ENCODE data around the gene TTC6.

TTC6 gene

DNA sequence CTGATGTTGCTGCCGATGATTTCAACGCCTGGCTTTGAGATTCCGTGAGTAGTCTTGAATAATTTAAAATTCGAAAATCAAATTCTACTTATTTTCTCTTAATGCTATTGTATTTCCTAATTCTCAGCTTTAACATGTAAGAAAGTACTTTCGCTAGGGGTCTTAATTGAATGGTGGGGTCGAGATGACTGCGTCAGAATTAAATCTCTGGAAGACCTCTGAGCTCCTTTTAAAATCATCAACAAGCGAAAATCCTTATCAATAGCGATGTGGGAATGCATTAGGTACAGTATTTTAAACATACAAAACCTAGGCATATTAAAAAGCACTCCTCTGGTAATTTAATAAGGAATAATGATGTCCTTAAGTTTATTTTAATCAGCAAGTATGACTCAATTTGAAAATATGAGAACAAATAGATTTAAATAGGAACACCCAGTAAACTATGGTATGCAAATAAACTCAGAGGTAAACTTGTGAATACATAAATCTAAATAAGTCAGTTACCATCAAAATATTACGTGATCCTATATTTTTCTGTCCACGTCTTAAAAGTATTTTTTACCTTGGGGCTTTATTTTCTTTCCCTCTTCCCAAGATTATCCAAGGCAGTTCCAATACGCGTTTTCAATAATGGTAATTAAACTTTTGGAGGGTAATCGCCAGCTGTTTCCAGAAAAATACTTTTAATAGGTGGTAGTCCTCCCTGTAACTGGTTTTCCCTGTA is 1.8 kb upstream of the TTC6 start:
- peak in 1 of 3 donors; percentile 3 for DNase-seq
- Histone ChIP-seq H3K4me3 (ENCODE audit: control insufficient read depth in 1 of 7, extremely low read depth in 1 of 7, insufficient read depth in 4 of 7, low read depth in 2 of 7, low read length in 6 of 7) (peak overlapping the region in 2 of 7 experiments; percentile 63 to 69), H3K4me1 (ENCODE audit: control extremely low read depth in 1 of 4, control insufficient read depth in 4 of 4, insufficient read depth in 4 of 4, low read length in 3 of 4) (peaks cover 0 to 29% (median 25%) of the 10 kb centered on the region in 4 experiments), H3K27me3 (replicated peaks in 2 of 5; ENCODE audit: control insufficient read depth in 4 of 5, insufficient read depth in 5 of 5, low read length in 4 of 5) (peaks cover 23 to 97% (median 55%) of the 10 kb centered on the region in 5 experiments), H3K9me3 (ENCODE audit: control extremely low read depth in 1 of 5, control insufficient read depth in 4 of 5, insufficient read depth in 2 of 5, low read depth in 1 of 5, low read length in 4 of 5) (peaks cover 0 to 7% (median 4%) of the 10 kb centered on the region in 5 experiments), H3K27ac (ENCODE audit: insufficient read depth in 1 of 2, low read depth in 1 of 2, low read length in 2 of 2, poor library complexity in 1 of 2, severe bottlenecking in 2 of 2) (no peak overlapping the region), H3K36me3 (ENCODE audit: control insufficient read depth in 4 of 4, insufficient read depth in 4 of 4, low read length in 3 of 4) (no peaks in the 10 kb centered on the region)
- 0% methylated on average over 2 of the region's 14 CpGs for WGBS (ENCODE audit: insufficient coverage)
- ChIA-PET POLR2A (no interaction called here), CTCF (interaction anchor here (1.2 to 1.7 kb wide), 2 partner anchors 9 to 347 kb away, joined by 4 to 7 read pairs; no protein-coding TSS in a partner anchor)

DNA sequence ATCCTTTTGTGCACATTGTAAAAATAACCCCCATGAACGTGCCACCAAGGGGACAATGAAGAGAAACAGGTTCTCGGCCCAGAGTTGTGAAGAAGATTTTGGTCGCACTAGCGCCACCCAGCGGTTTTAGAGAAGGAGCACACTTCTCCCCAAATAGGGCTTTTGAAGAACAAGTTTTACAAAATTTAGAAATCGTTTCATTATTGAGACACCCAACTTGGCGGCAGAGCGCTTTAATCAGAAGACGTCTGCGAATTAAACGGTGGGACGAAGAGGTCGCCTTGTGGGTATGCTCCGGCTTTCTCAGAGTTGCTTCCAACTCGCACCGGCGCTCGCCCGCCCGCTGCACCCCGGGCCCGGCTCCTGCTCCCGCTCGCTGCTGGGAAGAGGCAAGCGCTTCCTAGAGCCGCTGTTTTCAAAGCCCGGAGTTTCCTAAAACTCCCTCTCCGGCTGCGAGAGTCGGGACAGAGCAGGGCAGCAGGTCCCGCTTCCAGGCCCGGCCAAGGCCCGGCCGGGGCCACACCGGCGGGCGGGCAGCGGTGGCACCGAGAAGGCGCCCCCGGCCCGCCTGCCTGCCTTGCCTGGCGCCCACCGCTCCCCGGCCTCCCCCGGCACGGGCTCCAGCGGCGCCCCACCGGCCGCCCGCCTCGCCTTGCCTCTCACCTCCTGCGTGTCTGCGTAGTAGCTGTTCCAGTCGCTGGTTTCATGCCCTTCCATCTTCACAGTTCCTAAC is 1.0 kb upstream of the TTC6 start:
- no peaks in the 10 kb centered on the region for H3K36me3 ChIP-seq (ENCODE audit: control insufficient read depth in 4 of 4, insufficient read depth in 4 of 4, low read length in 3 of 4)
- ChIA-PET POLR2A (no interaction called here), CTCF (interaction anchor here (1.0 to 1.7 kb wide), 2 partner anchors 347 to 348 kb away, joined by 4 to 7 read pairs; no protein-coding TSS in a partner anchor)
- 1% methylated on average over 40 of the region's 56 CpGs for WGBS (ENCODE audit: insufficient coverage)
- no peak overlapping the region for H3K27ac ChIP-seq (ENCODE audit: insufficient read depth in 1 of 2, low read depth in 1 of 2, low read length in 2 of 2, poor library complexity in 1 of 2, severe bottlenecking in 2 of 2)
- peaks cover 0 to 9% (median 2%) of the 10 kb centered on the region in 5 experiments for H3K9me3 ChIP-seq (ENCODE audit: control extremely low read depth in 1 of 5, control insufficient read depth in 4 of 5, insufficient read depth in 2 of 5, low read depth in 1 of 5, low read length in 4 of 5)
- H3K27me3 ChIP-seq (replicated peaks in 2 of 5; ENCODE audit: control insufficient read depth in 4 of 5, insufficient read depth in 5 of 5, low read length in 4 of 5), result peaks cover 22 to 97% (median 53%) of the 10 kb centered on the region in 5 experiments
- peak overlapping the region in 6 of 7 experiments; percentile 25 to 69 (median 48) for H3K4me3 ChIP-seq (ENCODE audit: control insufficient read depth in 1 of 7, extremely low read depth in 1 of 7, insufficient read depth in 4 of 7, low read depth in 2 of 7, low read length in 6 of 7)
- peak; percentile 87 to 94 (median 90) for DNase-seq
- peaks cover 0 to 32% (median 28%) of the 10 kb centered on the region in 4 experiments for H3K4me1 ChIP-seq (ENCODE audit: control extremely low read depth in 1 of 4, control insufficient read depth in 4 of 4, insufficient read depth in 4 of 4, low read length in 3 of 4)

DNA sequence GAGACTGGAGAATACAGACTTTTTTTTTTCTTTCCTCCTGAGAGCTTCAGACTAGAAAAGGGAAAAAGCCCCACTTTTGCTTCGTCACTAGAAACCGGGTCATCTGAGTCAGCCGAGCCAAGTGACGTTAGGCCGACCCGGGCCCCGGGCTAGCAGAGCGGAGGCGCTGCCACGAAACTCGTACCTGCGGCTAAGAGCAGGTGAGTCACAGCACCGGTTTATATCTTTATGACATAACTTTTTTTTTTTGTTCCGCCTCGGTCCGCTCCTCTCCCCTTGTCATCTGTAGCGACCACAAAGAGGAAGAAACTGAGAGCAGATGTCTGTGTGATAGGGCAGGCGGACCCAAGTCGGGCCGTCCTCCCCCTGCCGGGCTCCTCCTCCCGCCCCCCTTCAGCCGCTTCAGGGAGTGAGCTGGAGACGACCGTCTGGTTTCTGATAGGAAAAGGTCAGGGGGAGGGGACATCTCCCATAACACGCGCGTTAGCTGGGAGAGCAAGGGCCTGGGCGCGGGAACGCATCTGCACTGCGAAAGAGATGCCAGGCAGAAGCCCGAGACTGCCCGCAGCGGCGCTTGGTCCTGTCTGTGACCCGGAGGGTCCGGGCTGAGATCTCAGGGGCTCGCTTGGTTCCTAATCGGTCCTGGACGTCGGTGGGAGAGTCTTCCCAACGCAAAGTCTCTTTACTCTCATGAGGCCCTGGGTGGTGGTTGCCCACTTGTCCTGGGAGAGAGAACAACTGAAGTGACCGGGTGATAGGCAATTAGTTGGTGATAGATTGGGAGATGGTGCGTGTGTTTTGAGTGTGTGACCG is 586 bp downstream of the TTC6 start:
- WGBS (ENCODE audit: insufficient coverage), result 4% methylated on average over 22 of the region's 46 CpGs
- peaks cover 23 to 100% (median 53%) of the 10 kb centered on the region in 5 experiments for H3K27me3 ChIP-seq (replicated peaks in 2 of 5; ENCODE audit: control insufficient read depth in 4 of 5, insufficient read depth in 5 of 5, low read length in 4 of 5)

DNA sequence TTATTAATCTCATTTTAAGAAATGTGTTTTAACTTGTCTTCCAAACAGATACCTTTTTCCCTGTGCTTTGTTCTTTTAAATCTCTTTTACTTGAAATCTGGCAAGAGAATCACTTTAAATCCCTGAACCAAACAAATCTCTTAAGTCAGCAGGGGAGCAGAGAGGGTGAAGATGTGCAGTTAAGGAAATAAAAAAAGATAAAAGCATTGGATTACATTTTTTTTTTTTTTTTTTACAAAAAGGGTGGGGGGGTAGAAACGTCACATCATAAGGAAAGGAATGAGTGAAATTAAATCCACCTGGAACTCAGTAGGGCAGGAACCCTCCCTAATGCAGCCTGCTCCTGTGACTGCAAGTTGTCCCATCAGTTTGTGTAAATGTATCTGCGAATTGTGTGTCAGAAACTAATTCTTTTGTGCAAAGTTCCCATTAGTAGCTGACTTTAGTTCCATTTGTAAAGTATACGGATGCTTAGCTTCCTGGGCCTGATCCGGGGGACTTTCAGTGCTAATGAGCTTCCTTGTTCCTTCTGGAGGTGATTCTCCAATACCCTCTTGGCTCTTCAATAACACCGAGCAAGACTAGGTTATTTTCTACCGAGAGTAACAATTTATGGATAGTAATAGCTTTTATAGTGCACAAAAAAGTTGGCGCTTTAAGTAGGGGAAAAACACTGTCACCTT is 1.5 kb downstream of the TTC6 start:
- POLR2A ChIA-PET, result no interaction called here
- H3K4me1 ChIP-seq (ENCODE audit: control extremely low read depth in 1 of 4, control insufficient read depth in 4 of 4, insufficient read depth in 4 of 4, low read length in 3 of 4), result peaks cover 0 to 40% (median 33%) of the 10 kb centered on the region in 4 experiments
- WGBS (ENCODE audit: insufficient coverage), result 0% methylated on average over 4 of the region's 7 CpGs
- H3K27ac ChIP-seq (ENCODE audit: insufficient read depth in 1 of 2, low read depth in 1 of 2, low read length in 2 of 2, poor library complexity in 1 of 2, severe bottlenecking in 2 of 2), result no peak overlapping the region
- peaks cover 26 to 100% (median 60%) of the 10 kb centered on the region in 5 experiments for H3K27me3 ChIP-seq (replicated peaks in 2 of 5; ENCODE audit: control insufficient read depth in 4 of 5, insufficient read depth in 5 of 5, low read length in 4 of 5)
- peaks cover 0 to 13% (median 4%) of the 10 kb centered on the region in 5 experiments for H3K9me3 ChIP-seq (ENCODE audit: control extremely low read depth in 1 of 5, control insufficient read depth in 4 of 5, insufficient read depth in 2 of 5, low read depth in 1 of 5, low read length in 4 of 5)
- H3K36me3 ChIP-seq (ENCODE audit: control insufficient read depth in 4 of 4, insufficient read depth in 4 of 4, low read length in 3 of 4), result no peaks in the 10 kb centered on the region
- peak in 1 of 3 donors; percentile 10 for DNase-seq
- CTCF ChIA-PET, result interaction anchor here (1.2 kb wide), 1 partner anchor 350 kb away, joined by 3 read pairs; no protein-coding TSS in a partner anchor
- H3K4me3 ChIP-seq (ENCODE audit: control insufficient read depth in 1 of 7, extremely low read depth in 1 of 7, insufficient read depth in 4 of 7, low read depth in 2 of 7, low read length in 6 of 7), result no peak overlapping the region

More for the DNA sequence above, 586 bp downstream of the TTC6 start:
- peaks cover 0 to 10% (median 2%) of the 10 kb centered on the region in 5 experiments for H3K9me3 ChIP-seq (ENCODE audit: control extremely low read depth in 1 of 5, control insufficient read depth in 4 of 5, insufficient read depth in 2 of 5, low read depth in 1 of 5, low read length in 4 of 5)
- H3K36me3 ChIP-seq (ENCODE audit: control insufficient read depth in 4 of 4, insufficient read depth in 4 of 4, low read length in 3 of 4), result no peaks in the 10 kb centered on the region
- DNase-seq, result peak; percentile 90 to 96 (median 96)
- CTCF ChIA-PET, result no interaction called here
- H3K4me1 ChIP-seq (ENCODE audit: control extremely low read depth in 1 of 4, control insufficient read depth in 4 of 4, insufficient read depth in 4 of 4, low read length in 3 of 4), result peaks cover 0 to 40% (median 34%) of the 10 kb centered on the region in 4 experiments
- H3K27ac ChIP-seq (ENCODE audit: insufficient read depth in 1 of 2, low read depth in 1 of 2, low read length in 2 of 2, poor library complexity in 1 of 2, severe bottlenecking in 2 of 2), result no peak overlapping the region
- POLR2A ChIA-PET, result no interaction called here
- peak overlapping the region in 5 of 7 experiments; percentile 2 to 69 (median 49) for H3K4me3 ChIP-seq (ENCODE audit: control insufficient read depth in 1 of 7, extremely low read depth in 1 of 7, insufficient read depth in 4 of 7, low read depth in 2 of 7, low read length in 6 of 7)

DNA sequence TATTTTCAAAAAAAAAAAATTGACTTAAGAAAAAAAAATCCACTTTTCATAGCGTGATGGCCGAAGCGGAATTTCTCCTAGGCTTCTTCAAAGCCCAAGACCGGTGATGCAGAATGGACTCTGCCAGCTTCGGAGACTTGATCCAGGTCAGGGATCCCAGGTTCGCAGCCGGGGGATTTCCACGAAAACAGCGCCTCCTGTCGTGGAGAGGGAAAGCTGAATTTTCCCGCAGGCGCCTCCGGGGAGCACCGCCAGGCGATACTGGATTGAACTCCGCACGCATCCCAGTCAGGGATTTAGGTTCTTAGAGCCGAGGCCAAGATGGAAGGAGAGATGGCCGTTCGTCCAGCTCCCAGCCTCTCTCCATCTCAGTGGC is 2.1 kb downstream of the TTC6 start:
- Histone ChIP-seq H3K4me1 (ENCODE audit: control extremely low read depth in 1 of 4, control insufficient read depth in 4 of 4, insufficient read depth in 4 of 4, low read length in 3 of 4) (peaks cover 0 to 40% (median 32%) of the 10 kb centered on the region in 4 experiments), H3K9me3 (ENCODE audit: control extremely low read depth in 1 of 5, control insufficient read depth in 4 of 5, insufficient read depth in 2 of 5, low read depth in 1 of 5, low read length in 4 of 5) (peaks cover 0 to 13% (median 4%) of the 10 kb centered on the region in 5 experiments), H3K27me3 (replicated peaks in 2 of 5; ENCODE audit: control insufficient read depth in 4 of 5, insufficient read depth in 5 of 5, low read length in 4 of 5) (peaks cover 26 to 100% (median 61%) of the 10 kb centered on the region in 5 experiments), H3K27ac (ENCODE audit: insufficient read depth in 1 of 2, low read depth in 1 of 2, low read length in 2 of 2, poor library complexity in 1 of 2, severe bottlenecking in 2 of 2) (no peak overlapping the region), H3K4me3 (ENCODE audit: control insufficient read depth in 1 of 7, extremely low read depth in 1 of 7, insufficient read depth in 4 of 7, low read depth in 2 of 7, low read length in 6 of 7) (no peak overlapping the region), H3K36me3 (ENCODE audit: control insufficient read depth in 4 of 4, insufficient read depth in 4 of 4, low read length in 3 of 4) (no peaks in the 10 kb centered on the region)
- CTCF ChIA-PET, result interaction anchor here (0.7 to 1.2 kb wide), 2 partner anchors 38 to 351 kb away, joined by 3 to 4 read pairs; no protein-coding TSS in a partner anchor
- 13% methylated on average over 16 of the region's 20 CpGs for WGBS (ENCODE audit: insufficient coverage)
- POLR2A ChIA-PET, result no interaction called here
- DNase-seq, result peak in 1 of 3 donors; percentile 1

Data from common myeloid progenitor, CD34-positive (primary cell).